A673 (cell line): Measurements from ENCODE around the gene LAMP1.

ENCODE experiments used
- CTCF ChIP-seq: fragments of 300-800, 200-600 bp; sonication (generic); conservative IDR thresholded peaks from 2 replicates; pipeline ENCODE4 v1.5.1; 2017; ENCODE audit warnings: low read depth, mild to moderate bottlenecking, antibody characterized with exemption, low read length, moderate library complexity, mixed read lengths
- EZH2 ChIP-seq: fragments of 200-600 bp; sonication (generic); IDR thresholded peaks from 2 replicates; pipeline ENCODE4 v1.6.1; 2017; ENCODE audit warnings: borderline replicate concordance, low read depth, mild to moderate bottlenecking, mixed read lengths, antibody characterized with exemption, low read length; ENCODE audit not compliant: poor library complexity, severe bottlenecking

GRCh38 chr13:113349491-113349890, 52.5 kb downstream of the LAMP1 start:
- no peak for TF ChIP-seq CTCF
- TF ChIP-seq EZH2, result no peak
